IMR-90 (cell line): ENCODE results near the gene KIRREL2. TPM values are rescaled to one million over a fixed set of nuclear protein-coding genes. Genes with fewer than 3 reads are reported as not detected.

ENCODE experiments used
- ATAC-seq: fragments of 200-7000 bp; cut with Tn5 transposase; 2 replicates; pipeline ENCODE4 v1.9.1; 2020; ENCODE audit warnings: low read depth, mild to moderate bottlenecking, moderate library complexity
- BruUV-seq: library from RNA; stranded (reverse); fragments of 400-500 nt; replicated peaks from 2 replicates; lab custom pipeline; 2021; lab: Mats Ljungman, UMichigan
- CTCF ChIA-PET: fragments of 300-600 bp; formaldehyde crosslinking; extraction: SDS; loops from one replicate; lab custom pipeline; 2021; ENCODE audit warnings: antibody characterized with exemption; lab: Yijun Ruan, JAX
- POLR2A ChIA-PET: fragments of 300-600 bp; sonication (Branson Sonifier 250); formaldehyde crosslinking; loops from one replicate; lab custom pipeline; 2022; ENCODE audit warnings: antibody characterized with exemption; ENCODE audit not compliant: unreplicated experiment; lab: Charles Lee
- DNase-seq: peaks from one replicate; pipeline ENCODE4 v3.0.0; 2013
- H2AFZ ChIP-seq: replicated peaks from 2 replicates; pipeline ENCODE3; 2013; ENCODE audit warnings: low read length, mild to moderate bottlenecking; ENCODE audit not compliant: poor library complexity
- H2AK5ac ChIP-seq: 2 replicates; pipeline ENCODE4 v1.6.1; 2013; ENCODE audit warnings: low read depth, low read length, inconsistent platforms
- H2AK9ac ChIP-seq: replicated peaks from 2 replicates; pipeline ENCODE3; 2013; ENCODE audit warnings: mild to moderate bottlenecking, low read depth, low read length, moderate library complexity; ENCODE audit not compliant: poor library complexity
- H2BK120ac ChIP-seq: 2 replicates; pipeline ENCODE4 v1.6.1; 2013; ENCODE audit warnings: low read depth, low read length, inconsistent platforms
- H2BK15ac ChIP-seq: 3 replicates; pipeline ENCODE4 v1.6.1; 2013; ENCODE audit warnings: low read depth, low read length, inconsistent platforms
- H2BK20ac ChIP-seq: 2 replicates; pipeline ENCODE4 v1.6.1; 2013; ENCODE audit warnings: low read depth, mild to moderate bottlenecking, inconsistent platforms, low read length, moderate library complexity
- H2BK5ac ChIP-seq: 2 replicates; pipeline ENCODE4 v1.6.1; 2013; ENCODE audit warnings: mild to moderate bottlenecking, low read depth, low read length, inconsistent platforms; ENCODE audit not compliant: poor library complexity, severe bottlenecking
- H3K14ac ChIP-seq: replicated peaks from 2 replicates; pipeline ENCODE4 v1.6.1; 2013; ENCODE audit warnings: low read depth, low read length, inconsistent platforms
- H3K18ac ChIP-seq: 2 replicates; pipeline ENCODE4 v1.6.1; 2013; ENCODE audit warnings: low read depth, low read length, control low read depth
- H3K23ac ChIP-seq: 2 replicates; pipeline ENCODE4 v1.6.1; 2013; ENCODE audit warnings: low read depth, low read length, inconsistent platforms
- H3K27ac ChIP-seq: 2 replicates; pipeline ENCODE4 v1.5.1; 2013; ENCODE audit warnings: mild to moderate bottlenecking, control low read depth, low read length; ENCODE audit not compliant: insufficient read depth
- H3K27me3 ChIP-seq: 2 replicates; pipeline ENCODE4 v1.6.1; 2013; ENCODE audit warnings: low read length; ENCODE audit not compliant: control insufficient read depth, insufficient read depth
- H3K36me3 ChIP-seq: 2 replicates; pipeline ENCODE4 v1.6.1; 2013; ENCODE audit warnings: low read length, mixed read lengths; ENCODE audit not compliant: control insufficient read depth, insufficient read depth
- H3K4ac ChIP-seq: 2 replicates; pipeline ENCODE4 v1.6.1; 2013; ENCODE audit warnings: low read depth, low read length, inconsistent platforms
- H3K4me1 ChIP-seq: 2 replicates; pipeline ENCODE4 v1.6.1; 2013; ENCODE audit warnings: low read length, mixed read lengths; ENCODE audit not compliant: control insufficient read depth, insufficient read depth
- H3K4me2 ChIP-seq: 2 replicates; pipeline ENCODE4 v1.6.1; 2013; ENCODE audit warnings: low read depth, mild to moderate bottlenecking, control low read depth, low read length, moderate library complexity
- H3K4me3 ChIP-seq: 2 replicates; pipeline ENCODE4 v1.5.1; 2013; ENCODE audit warnings: low read depth, mild to moderate bottlenecking, control low read depth, low read length, moderate library complexity; ENCODE audit not compliant: insufficient read depth
- H3K56ac ChIP-seq: 2 replicates; pipeline ENCODE4 v1.6.1; 2013; ENCODE audit warnings: low read length, inconsistent platforms; ENCODE audit not compliant: insufficient read depth; ENCODE audit errors: extremely low read depth
- H3K79me1 ChIP-seq, 2 experiments: 2 replicates each; pipeline ENCODE4 v1.6.1; 2013; ENCODE audit warnings: low read length in 2 of 2, inconsistent platforms in 1 of 2, low read depth in 1 of 2
- H3K9ac ChIP-seq: 2 replicates; pipeline ENCODE4 v1.6.1; 2013; ENCODE audit warnings: low read depth, low read length, control low read depth
- H3K9me1 ChIP-seq: 2 replicates; pipeline ENCODE4 v1.6.1; 2013; ENCODE audit warnings: low read length, inconsistent platforms; ENCODE audit not compliant: insufficient read depth
- H3K9me3 ChIP-seq: 2 replicates; pipeline ENCODE4 v1.6.1; 2013; ENCODE audit warnings: low read length; ENCODE audit not compliant: control insufficient read depth, insufficient read depth
- H4K20me1 ChIP-seq: 2 replicates; pipeline ENCODE4 v1.6.1; 2013; ENCODE audit warnings: low read length, inconsistent platforms; ENCODE audit not compliant: insufficient read depth
- H4K5ac ChIP-seq: 2 replicates; pipeline ENCODE4 v1.6.1; 2013; ENCODE audit warnings: mild to moderate bottlenecking, low read depth, low read length, control low read depth
- H4K8ac ChIP-seq, 2 experiments: 2 replicates each; pipeline ENCODE4 v1.6.1; 2013; ENCODE audit warnings: low read depth in 2 of 2, low read length in 2 of 2, control low read depth in 1 of 2, inconsistent platforms in 1 of 2
- H4K91ac ChIP-seq: 2 replicates; pipeline ENCODE4 v1.6.1; 2013; ENCODE audit warnings: low read depth, low read length, inconsistent platforms; ENCODE audit not compliant: insufficient read depth
- BHLHE40 ChIP-seq: fragments of 150-350 bp; IDR thresholded peaks from 2 replicates; pipeline ENCODE4 v1.6.1; 2016; ENCODE audit warnings: mild to moderate bottlenecking, low read depth, low read length
- CEBPB ChIP-seq: IDR thresholded peaks from 2 replicates; pipeline ENCODE4 v1.6.1; 2012; ENCODE audit warnings: low read depth, low read length, improper control_type of control experiment
- CHD1 ChIP-seq: IDR thresholded peaks from 2 replicates; pipeline ENCODE4 v1.6.1; 2012; ENCODE audit warnings: low read depth, low read length, improper control_type of control experiment
- FOS ChIP-seq: fragments of 150-350 bp; IDR thresholded peaks from 2 replicates; pipeline ENCODE4 v1.6.1; 2016; ENCODE audit warnings: low read depth, low read length
- MAFK ChIP-seq: IDR thresholded peaks from 2 replicates; pipeline ENCODE4 v1.6.1; 2012; ENCODE audit warnings: low read depth, low read length, improper control_type of control experiment
- MAZ ChIP-seq: IDR thresholded peaks from 2 replicates; pipeline ENCODE4 v1.6.1; 2012; ENCODE audit warnings: low read depth, mild to moderate bottlenecking, low read length, improper control_type of control experiment, moderate library complexity, borderline replicate concordance
- POLR2A ChIP-seq: IDR thresholded peaks from 2 replicates; pipeline ENCODE4 v1.6.1; 2012; ENCODE audit warnings: mild to moderate bottlenecking, low read depth, low read length
- RAD21 ChIP-seq: IDR thresholded peaks from 2 replicates; pipeline ENCODE4 v1.6.1; 2012; ENCODE audit warnings: low read length, improper control_type of control experiment
- RCOR1 ChIP-seq: IDR thresholded peaks from 2 replicates; pipeline ENCODE4 v1.6.1; 2012; ENCODE audit warnings: mild to moderate bottlenecking, low read length, improper control_type of control experiment; ENCODE audit not compliant: insufficient replicate concordance
- RFX5 ChIP-seq: IDR thresholded peaks from 2 replicates; pipeline ENCODE4 v1.8.0; 2012; ENCODE audit warnings: low read depth, mild to moderate bottlenecking, low read length, moderate library complexity
- SMC3 ChIP-seq: fragments of 150-350 bp; IDR thresholded peaks from 2 replicates; pipeline ENCODE4 v1.6.1; 2016; ENCODE audit warnings: low read depth, mild to moderate bottlenecking, antibody characterized with exemption, low read length, moderate library complexity
- WGBS, 2 experiments: methylation state at CpG; one replicate each; pipeline versions ENCODE4 v1.1.5 to v1.1.7; 2013; ENCODE audit warnings: missing lambda C conversion rate in 2 of 2; ENCODE audit not compliant: insufficient read length in 1 of 2; ENCODE audit errors: extremely low coverage in 2 of 2; 5-methylcytosine and 5-hydroxymethylcytosine counted together
- dilution Hi-C: fragments of 300-500 bp; cut with HindIII; formaldehyde crosslinking; loops from one replicate; pipeline ENCODE4 v1.14.3; 2018; ENCODE audit warnings: low sequenced_read_pairs; ENCODE audit not compliant: unreplicated experiment
- in situ Hi-C: fragments of 300-500 bp; cut with MboI; formaldehyde crosslinking; loops from 3 replicates; pipeline ENCODE4 v1.14.3; 2019; ENCODE audit warnings: low sequenced_read_pairs, inconsistent platforms, mixed read lengths
- intact Hi-C: fragments of 100-400 bp; cut with micrococcal nuclease; formaldehyde crosslinking; loops from 2 replicates; pipeline ENCODE4 v1.10.0; 2022
- polyA plus RNA-seq, 3 experiments: library from polyadenylated mRNA; depleted of rRNA; stranded (reverse); fragments of >200 nt; gene quantifications; 2 replicates each; pipeline ENCODE4 v1.2.3, GENCODE V29; 2012; ENCODE audit warnings: low replicate concordance in 1 of 3
- total RNA-seq: library from RNA; depleted of rRNA; stranded (reverse); fragments of >200 nt; gene quantifications from 2 replicates; pipeline ENCODE4 v1.2.3, GENCODE V29; 2012
- TF ChIP-seq, protein P1 (sequence below): fragments of 150-350 bp; IDR thresholded peaks from 2 replicates; pipeline ENCODE4 v1.6.1; 2017; ENCODE audit warnings: mild to moderate bottlenecking, antibody characterized with exemption, low read length, low read depth

The KIRREL2 gene
- total and polyA plus RNA-seq, 2 of the 4 experiments (the other 2 are of a cell fraction) = not detected

DNA sequence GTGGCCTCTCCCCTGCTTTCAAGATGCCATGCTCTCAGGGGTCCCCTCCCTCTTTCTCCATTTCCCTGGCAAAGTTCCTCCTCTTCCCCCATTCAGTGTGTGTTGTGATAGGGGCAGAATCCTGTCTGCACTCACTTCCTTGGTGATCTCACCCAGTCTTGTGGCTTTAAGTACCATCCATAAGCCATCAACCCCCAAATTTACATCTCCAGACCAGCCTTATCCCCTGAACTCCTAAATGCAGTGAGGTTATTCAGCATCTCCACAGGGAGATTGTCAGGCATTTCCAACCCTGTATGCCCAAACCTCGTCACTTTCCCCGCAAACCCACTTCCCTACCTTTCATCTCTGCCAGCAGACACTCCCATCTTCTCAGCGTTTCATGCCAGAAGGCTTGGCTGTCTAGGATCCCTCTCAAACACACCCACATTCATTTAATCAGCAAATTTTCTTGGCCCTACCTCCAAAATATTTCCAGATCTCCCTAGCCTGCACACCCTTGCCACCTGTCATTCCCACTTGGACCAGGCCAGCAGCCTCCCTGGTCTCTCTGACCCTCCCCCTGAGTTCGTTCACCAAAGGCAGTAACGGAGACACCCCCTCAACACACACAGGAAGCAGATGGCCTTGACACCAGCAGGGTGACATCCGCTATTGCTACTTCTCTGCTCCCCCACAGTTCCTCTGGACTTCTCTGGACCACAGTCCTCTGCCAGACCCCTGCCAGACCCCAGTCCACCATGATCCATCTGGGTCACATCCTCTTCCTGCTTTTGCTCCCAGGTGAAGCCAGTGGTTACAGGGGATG lies 45.3 kb downstream of the KIRREL2 start, which contains the start of gene HCST:
TSS of gene HCST (plus strand) at position 676 of the 808 bp plus-strand sequence. CDS start at position 741, 65 bp downstream.
- ChIA-PET POLR2A (no interaction called here), CTCF (no interaction called here)
- Histone ChIP-seq H4K20me1 (no peaks in the 10 kb centered on the region), H4K5ac (peak within 1 kb of the TSS; percentile 93), H2AFZ (peak within 1 kb of the TSS; percentile 89), H4K91ac (peak within 1 kb of the TSS; percentile 91), H3K27me3 (no peaks in the 10 kb centered on the region), H2BK120ac (peak within 1 kb of the TSS; percentile 83), H3K36me3 (peaks cover 4% of the 10 kb centered on the region; the same call in 1 of the 2 replicates), H3K14ac (peak within 1 kb of the TSS; percentile 87), H3K9me1 (peaks cover 20% of the 10 kb centered on the region), H3K4ac (peak within 1 kb of the TSS; percentile 93), H2BK15ac (peak within 1 kb of the TSS; percentile 81; the same call in 2 of the 3 replicates), H3K27ac (peak within 1 kb of the TSS; percentile 72), H3K4me3 (no peak within 1 kb of the TSS), H4K8ac (peak within 1 kb of the TSS; percentile 77 to 98), H3K23ac (peak within 1 kb of the TSS; percentile 75), H3K4me1 (peaks cover 33% of the 10 kb centered on the region), H3K9me3 (no peaks in the 10 kb centered on the region), H3K4me2 (peak within 1 kb of the TSS; percentile 25), H2AK5ac (peak within 1 kb of the TSS; percentile 98), H3K9ac (peak within 1 kb of the TSS; percentile 58), H2AK9ac (peak within 1 kb of the TSS; percentile 88), H3K56ac (no peak within 1 kb of the TSS), H3K18ac (peak within 1 kb of the TSS; percentile 53), H3K79me1 (peaks cover 13 to 28% of the 10 kb centered on the region in 2 experiments; a peak in 3 of 4 replicates), H2BK20ac (peak within 1 kb of the TSS; percentile 94), H2BK5ac (peak within 1 kb of the TSS; percentile 82)
- ATAC-seq = no peak
- WGBS, 2 experiments = 50% methylated on average over 3 of the region's 6 CpGs; no CpG with 5 or more reads in 1 of the 2 experiments
- intact Hi-C loops (no loop called here), in situ Hi-C loops (no loop called here), dilution Hi-C loops (no loop called here)
- TF ChIP-seq MAFK (no peak), CHD1 (no peak), POLR2A (no peak), RCOR1 (no peak), SMC3 (no peak), CEBPB (no peak), BHLHE40 (no peak), RAD21 (no peak), MAZ (no peak), FOS (no peak), RFX5 (no peak)
- TF ChIP-seq, protein P1, sequence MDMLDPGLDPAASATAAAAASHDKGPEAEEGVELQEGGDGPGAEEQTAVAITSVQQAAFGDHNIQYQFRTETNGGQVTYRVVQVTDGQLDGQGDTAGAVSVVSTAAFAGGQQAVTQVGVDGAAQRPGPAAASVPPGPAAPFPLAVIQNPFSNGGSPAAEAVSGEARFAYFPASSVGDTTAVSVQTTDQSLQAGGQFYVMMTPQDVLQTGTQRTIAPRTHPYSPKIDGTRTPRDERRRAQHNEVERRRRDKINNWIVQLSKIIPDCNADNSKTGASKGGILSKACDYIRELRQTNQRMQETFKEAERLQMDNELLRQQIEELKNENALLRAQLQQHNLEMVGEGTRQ = no peak
- no TSS peak for BruUV-seq
- peak; percentile 22 for DNase-seq
